Natural killer cell treated with Interleukin-12 subunit alpha and Interleukin-12 subunit beta and Interleukin-15 and Interleukin-18, amount 100 ng/mL, for 72 hours (primary cell): ENCODE measurements around the gene ATP8A2. TPM values are rescaled to one million over a fixed set of nuclear protein-coding genes. Genes with fewer than 3 reads are reported as not detected.

Experiments used
- ATAC-seq, 2 donors: fragments of 150-1000 bp; cut with Tn5 transposase in 1 of 2; sonication (Bioruptor Pico), chemical (Tn5 transposase) in 1 of 2; 2 replicates each; pipeline ENCODE4 v1.10.0; 2021
- DNase-seq: peaks from one replicate; pipeline ENCODE4 v3.0.0; 2022; ENCODE audit warnings: low spot score
- H3K27ac Mint-ChIP-seq, 2 donors: 1 replicate in 1 of 2; 2 replicates in 1 of 2; pipeline ENCODE4 v1.8.0; 2022; ENCODE audit warnings: mixed read lengths in 2 of 2, mild to moderate bottlenecking in 1 of 2, moderate library complexity in 1 of 2
- H3K27me3 Mint-ChIP-seq, 2 donors: 1 replicate in 1 of 2; 2 replicates in 1 of 2; pipeline ENCODE4 v1.8.0; 2022; ENCODE audit warnings: mixed read lengths in 2 of 2
- H3K36me3 Mint-ChIP-seq: one replicate; pipeline ENCODE4 v1.8.0; 2022; ENCODE audit warnings: mixed read lengths
- H3K4me1 Mint-ChIP-seq, 2 donors: 1 replicate in 1 of 2; 2 replicates in 1 of 2; pipeline ENCODE4 v1.8.0; 2022; ENCODE audit warnings: low read depth in 2 of 2, mixed read lengths in 2 of 2, mild to moderate bottlenecking in 1 of 2
- H3K4me3 Mint-ChIP-seq: one replicate; pipeline ENCODE4 v1.8.0; 2022; ENCODE audit warnings: mixed read lengths
- H3K9me3 Mint-ChIP-seq: 2 replicates; pipeline ENCODE4 v1.8.0; 2022; ENCODE audit warnings: mixed read lengths
- total RNA-seq, 2 donors: library from RNA; stranded (reverse); gene quantifications; one replicate each; pipeline ENCODE4 v1.2.3, GENCODE V29; 2022

Gene ATP8A2
- total RNA-seq, 2 donors from 2014 or later = 0.10 to 0.14 TPM

- Mint-ChIP-seq H3K27me3 (peaks cover 22 to 30% of the 10 kb centered on the region in 2 donors), H3K36me3 (no peaks in the 10 kb centered on the region), H3K4me1 (no peaks in the 10 kb centered on the region), H3K9me3 (no peaks in the 10 kb centered on the region), H3K4me3 (no peak overlapping the region), H3K27ac (no peak overlapping the region)
- DNase-seq = no peak
- ATAC-seq = no peak
These were observed 29.2 kb downstream of the ATP8A2 start for GRCh38 chr13:25400925-25401324.

GRCh38 chr13:25401958-25402357, 30.2 kb downstream of the ATP8A2 start:
- H3K27ac Mint-ChIP-seq = no peak overlapping the region
- H3K36me3 Mint-ChIP-seq = no peaks in the 10 kb centered on the region
- ATAC-seq (no peak), DNase-seq (no peak)
- peaks cover 24 to 30% of the 10 kb centered on the region in 2 donors for H3K27me3 Mint-ChIP-seq
- no peaks in the 10 kb centered on the region for H3K4me1 Mint-ChIP-seq
- no peaks in the 10 kb centered on the region for H3K9me3 Mint-ChIP-seq
- no peak overlapping the region for H3K4me3 Mint-ChIP-seq

DNA sequence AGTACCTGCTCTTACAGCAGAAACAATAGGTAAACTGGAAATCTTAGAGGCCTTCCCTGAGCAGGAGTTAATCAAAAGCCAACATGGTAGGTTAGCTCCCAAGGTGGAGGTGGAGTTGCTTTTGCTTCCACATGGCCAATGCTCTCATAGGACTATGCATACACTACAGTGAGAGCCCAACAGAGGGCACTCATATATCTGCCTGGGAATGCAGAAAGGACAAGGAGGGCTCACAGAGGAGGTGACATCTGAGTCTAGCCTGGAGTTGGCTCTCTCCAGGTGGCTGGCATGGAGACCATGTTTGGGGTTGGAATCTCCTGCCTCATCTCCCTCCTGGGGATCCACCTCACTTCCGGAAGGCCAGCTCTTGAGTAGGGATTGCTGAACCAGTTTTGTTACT, 34.6 kb downstream of the ATP8A2 start:
- ATAC-seq (peak; percentile 10 to 50), DNase-seq (no peak)
- no peak overlapping the region for H3K27ac Mint-ChIP-seq
- no peaks in the 10 kb centered on the region for H3K4me1 Mint-ChIP-seq
- peaks cover 19 to 20% of the 10 kb centered on the region in 2 donors for H3K27me3 Mint-ChIP-seq
- H3K4me3 Mint-ChIP-seq = no peak overlapping the region
- H3K36me3 Mint-ChIP-seq = no peaks in the 10 kb centered on the region
- no peaks in the 10 kb centered on the region for H3K9me3 Mint-ChIP-seq

DNA sequence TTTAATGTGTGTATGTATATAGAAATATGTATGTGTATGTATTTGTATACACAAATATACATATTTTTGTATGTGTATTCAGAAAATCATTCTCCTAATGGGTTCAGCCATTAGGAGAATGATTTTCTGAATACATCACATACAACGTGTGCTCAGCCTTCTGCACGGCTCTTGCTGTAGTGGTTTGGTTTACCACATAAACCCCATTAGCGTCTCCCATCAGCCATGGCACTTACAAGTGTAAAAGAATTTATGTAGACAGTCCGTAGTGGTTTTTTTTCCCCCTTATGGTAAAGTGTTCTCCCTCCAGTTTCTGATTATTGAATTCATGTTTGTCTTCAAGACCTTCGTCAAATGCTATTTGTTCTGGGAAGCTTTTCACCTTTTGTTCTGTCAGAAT, 38.2 kb downstream of the ATP8A2 start:
- Mint-ChIP-seq H3K36me3 (no peaks in the 10 kb centered on the region), H3K27ac (no peak overlapping the region), H3K4me3 (no peak overlapping the region), H3K4me1 (no peaks in the 10 kb centered on the region), H3K27me3 (peaks cover 7% of the 10 kb centered on the region in 2 donors), H3K9me3 (no peaks in the 10 kb centered on the region)
- DNase-seq = no peak
- ATAC-seq = no peak

DNA sequence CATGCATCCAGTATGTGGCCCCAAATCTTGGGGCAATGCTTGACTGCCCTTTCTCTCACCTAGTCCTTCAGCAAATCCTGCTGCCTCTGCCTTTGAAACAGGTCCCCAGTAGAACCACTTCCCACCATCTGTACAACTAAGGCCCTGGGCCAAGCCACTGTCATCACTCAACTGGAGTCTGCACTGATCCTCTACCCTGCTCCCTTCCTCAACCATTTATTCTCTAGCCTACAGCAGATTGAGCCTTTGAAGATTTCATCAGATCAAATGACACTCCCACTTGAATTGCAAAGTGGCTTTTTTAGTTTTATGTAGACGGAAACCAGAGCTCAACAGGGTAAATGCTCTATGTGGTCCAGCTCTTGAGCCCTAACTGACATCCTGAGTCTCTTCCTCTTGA, 43.5 kb downstream of the ATP8A2 start:
- Mint-ChIP-seq H3K36me3 (no peaks in the 10 kb centered on the region), H3K4me1 (no peaks in the 10 kb centered on the region), H3K9me3 (no peaks in the 10 kb centered on the region), H3K27ac (no peak overlapping the region), H3K27me3 (peaks cover 18 to 29% of the 10 kb centered on the region in 2 donors), H3K4me3 (no peak overlapping the region)
- DNase-seq (no peak), ATAC-seq (no peak)

- ATAC-seq (no peak), DNase-seq (no peak)
- H3K27ac Mint-ChIP-seq = no peak overlapping the region
- no peaks in the 10 kb centered on the region for H3K4me1 Mint-ChIP-seq
- no peaks in the 10 kb centered on the region for H3K36me3 Mint-ChIP-seq
- no peak overlapping the region for H3K4me3 Mint-ChIP-seq
- peaks cover 18 to 35% of the 10 kb centered on the region in 2 donors for H3K27me3 Mint-ChIP-seq
- H3K9me3 Mint-ChIP-seq = no peaks in the 10 kb centered on the region
These were observed 45.8 kb downstream of the ATP8A2 start for GRCh38 chr13:25417535-25417934.

DNA sequence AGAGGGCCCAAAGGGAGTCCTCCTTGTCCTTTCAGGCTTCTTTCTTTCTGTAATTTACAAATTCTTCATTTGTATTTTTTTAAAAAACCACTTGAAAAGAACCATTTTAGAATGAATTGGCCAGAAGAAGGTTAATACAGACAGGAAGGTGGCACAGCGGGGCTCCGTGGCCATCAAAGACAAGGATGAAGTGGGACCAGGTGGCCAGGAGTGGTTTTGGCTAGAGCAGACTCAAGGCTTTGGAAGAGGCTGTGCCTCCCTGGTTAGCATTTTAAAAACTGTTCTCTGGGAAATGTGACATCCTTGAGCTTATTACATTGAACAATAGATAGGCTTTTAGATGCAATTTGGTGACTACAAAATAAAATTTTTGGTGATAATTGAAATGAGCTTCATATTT, 48.4 kb downstream of the ATP8A2 start:
- Mint-ChIP-seq H3K9me3 (no peaks in the 10 kb centered on the region), H3K36me3 (no peaks in the 10 kb centered on the region), H3K27ac (no peak overlapping the region), H3K4me3 (no peak overlapping the region), H3K27me3 (peaks cover 19 to 39% of the 10 kb centered on the region in 2 donors), H3K4me1 (no peaks in the 10 kb centered on the region)
- DNase-seq (no peak), ATAC-seq (no peak)

DNA sequence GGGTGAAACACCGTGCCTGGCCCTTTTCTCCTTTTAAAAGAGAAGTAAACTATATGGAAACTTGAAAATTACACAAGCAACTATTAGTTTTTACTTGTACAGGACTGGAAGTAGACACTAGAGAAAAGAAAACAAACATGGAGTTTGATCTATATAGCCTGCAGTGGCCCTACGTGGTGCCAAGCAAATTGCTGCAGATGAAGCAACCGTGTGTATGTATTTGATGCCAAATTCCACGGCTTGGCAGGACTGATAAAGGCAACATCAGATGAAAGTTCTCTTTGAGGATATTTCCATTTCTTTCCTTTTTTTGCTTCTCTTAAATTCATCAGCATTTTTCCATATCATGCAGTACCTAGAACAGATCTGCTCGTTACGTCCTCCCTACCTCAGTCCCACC, 49.8 kb downstream of the ATP8A2 start:
- no peak for ATAC-seq
- H3K9me3 Mint-ChIP-seq = no peaks in the 10 kb centered on the region
- no peak overlapping the region for H3K27ac Mint-ChIP-seq
- peaks cover 18 to 30% of the 10 kb centered on the region in 2 donors for H3K27me3 Mint-ChIP-seq
- no peaks in the 10 kb centered on the region for H3K36me3 Mint-ChIP-seq
- H3K4me1 Mint-ChIP-seq = no peaks in the 10 kb centered on the region
- DNase-seq = no peak
- H3K4me3 Mint-ChIP-seq = no peak overlapping the region

DNA sequence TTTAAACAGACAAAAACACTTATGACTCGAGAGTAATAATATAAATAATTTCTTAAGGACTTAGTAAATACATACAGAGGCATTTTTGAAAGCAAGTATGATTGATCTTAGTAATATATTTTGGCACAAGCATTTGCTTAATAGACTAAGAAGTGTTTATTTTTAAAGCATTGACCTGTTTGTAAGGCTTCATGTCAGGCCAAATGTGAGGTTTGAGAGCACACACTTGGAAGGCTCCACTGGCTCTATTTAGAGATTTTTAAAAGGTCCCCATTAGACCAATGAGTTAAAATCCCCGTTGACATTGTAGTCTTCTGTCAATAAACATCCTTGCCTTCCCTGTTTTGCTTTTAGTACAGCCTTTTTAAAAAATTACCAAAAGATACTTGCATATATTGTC, 50.4 kb downstream of the ATP8A2 start:
- ATAC-seq (no peak), DNase-seq (no peak)
- Mint-ChIP-seq H3K4me1 (no peaks in the 10 kb centered on the region), H3K27ac (no peak overlapping the region), H3K4me3 (no peak overlapping the region), H3K36me3 (no peaks in the 10 kb centered on the region), H3K27me3 (peaks cover 18 to 30% of the 10 kb centered on the region in 2 donors), H3K9me3 (no peaks in the 10 kb centered on the region)

GRCh38 chr13:25423831-25424230, 52.1 kb downstream of the ATP8A2 start:
- ATAC-seq (no peak), DNase-seq (no peak)
- Mint-ChIP-seq H3K27ac (no peak overlapping the region), H3K4me3 (no peak overlapping the region), H3K9me3 (no peaks in the 10 kb centered on the region), H3K36me3 (no peaks in the 10 kb centered on the region), H3K4me1 (no peaks in the 10 kb centered on the region), H3K27me3 (peaks cover 11 to 19% of the 10 kb centered on the region in 2 donors)

DNA sequence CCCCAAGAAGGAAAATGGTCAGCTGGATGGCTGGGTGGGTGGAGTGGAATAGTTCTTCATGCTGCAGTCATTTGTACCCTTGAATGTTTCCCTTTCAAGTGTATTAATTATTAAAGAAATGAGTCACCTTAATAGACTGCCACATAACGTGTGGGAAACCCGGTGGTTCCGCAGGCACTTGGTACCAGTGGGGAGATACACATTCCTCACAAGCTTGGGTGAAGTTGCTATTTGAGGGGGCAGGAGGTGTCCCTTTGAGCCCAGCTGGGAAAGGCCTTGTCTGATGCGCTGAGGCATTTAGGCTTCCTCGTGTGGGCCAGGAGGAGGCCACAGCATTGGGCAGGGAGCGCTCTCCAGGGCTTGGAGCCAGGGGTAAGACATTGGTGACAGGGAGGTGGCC, 57.7 kb downstream of the ATP8A2 start:
- H3K36me3 Mint-ChIP-seq = no peaks in the 10 kb centered on the region
- no peaks in the 10 kb centered on the region for H3K9me3 Mint-ChIP-seq
- peaks cover 11 to 14% of the 10 kb centered on the region in 2 donors for H3K27me3 Mint-ChIP-seq
- DNase-seq (no peak), ATAC-seq (no peak)
- no peak overlapping the region for H3K27ac Mint-ChIP-seq
- H3K4me3 Mint-ChIP-seq = no peak overlapping the region
- no peaks in the 10 kb centered on the region for H3K4me1 Mint-ChIP-seq

DNA sequence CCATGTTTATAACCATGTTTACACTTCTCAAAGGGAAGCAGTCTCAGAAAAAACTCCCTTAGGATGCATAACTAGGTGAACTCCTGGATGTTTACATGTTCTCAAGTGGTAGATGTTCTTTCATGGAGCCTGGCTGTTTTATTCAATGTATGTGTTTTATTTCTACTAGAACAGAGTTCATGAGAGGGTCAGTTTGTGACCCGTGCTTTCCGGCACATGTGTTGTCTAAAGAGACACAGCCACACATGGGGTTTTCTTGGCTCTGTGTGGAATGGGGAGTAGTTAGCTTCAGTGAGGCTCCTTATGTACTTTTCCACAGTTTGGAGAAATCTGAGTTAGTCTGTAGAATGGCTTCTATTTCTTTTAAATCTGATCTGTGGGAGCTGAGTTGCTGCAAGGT, 60.9 kb downstream of the ATP8A2 start:
- Mint-ChIP-seq H3K27me3 (peaks cover 15 to 18% of the 10 kb centered on the region in 2 donors), H3K4me1 (no peaks in the 10 kb centered on the region), H3K27ac (no peak overlapping the region), H3K4me3 (no peak overlapping the region), H3K36me3 (no peaks in the 10 kb centered on the region), H3K9me3 (no peaks in the 10 kb centered on the region)
- no peak for DNase-seq
- ATAC-seq = no peak

- Mint-ChIP-seq H3K27me3 (peaks cover 24 to 36% of the 10 kb centered on the region in 2 donors), H3K4me1 (no peaks in the 10 kb centered on the region), H3K4me3 (no peak overlapping the region), H3K27ac (no peak overlapping the region), H3K9me3 (no peaks in the 10 kb centered on the region), H3K36me3 (no peaks in the 10 kb centered on the region)
- ATAC-seq = no peak
- DNase-seq = no peak
These were observed 68.3 kb downstream of the ATP8A2 start for GRCh38 chr13:25440061-25440460.

DNA sequence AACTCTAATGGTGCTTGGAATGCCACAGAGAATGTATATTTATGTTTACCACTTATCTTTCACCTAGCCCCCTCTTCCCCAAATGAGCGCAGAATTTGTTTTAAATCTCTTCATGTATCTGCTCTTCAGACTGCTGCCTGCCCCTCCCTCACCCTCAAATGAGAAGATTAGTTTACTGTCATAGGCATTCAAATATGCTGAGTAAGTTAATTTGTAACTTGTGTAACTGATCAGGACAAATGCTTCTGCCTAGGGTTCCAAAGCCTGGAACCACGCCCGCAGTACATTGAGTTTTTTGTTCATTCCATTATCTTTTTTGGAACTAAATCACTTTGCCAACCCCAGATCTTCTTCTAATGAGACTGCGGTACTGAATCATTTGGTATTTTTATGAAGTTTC, 74.5 kb downstream of the ATP8A2 start:
- no peak for ATAC-seq
- Mint-ChIP-seq H3K27me3 (peaks cover 18 to 50% of the 10 kb centered on the region in 2 donors), H3K4me3 (no peak overlapping the region), H3K36me3 (no peaks in the 10 kb centered on the region), H3K9me3 (no peaks in the 10 kb centered on the region), H3K27ac (no peak overlapping the region), H3K4me1 (no peaks in the 10 kb centered on the region)
- DNase-seq = no peak

- no peak for ATAC-seq
- H3K27me3 Mint-ChIP-seq = peaks cover 15 to 45% of the 10 kb centered on the region in 2 donors
- no peaks in the 10 kb centered on the region for H3K9me3 Mint-ChIP-seq
- H3K27ac Mint-ChIP-seq = no peak overlapping the region
- H3K4me3 Mint-ChIP-seq = no peak overlapping the region
- H3K4me1 Mint-ChIP-seq = no peaks in the 10 kb centered on the region
- no peak for DNase-seq
- no peaks in the 10 kb centered on the region for H3K36me3 Mint-ChIP-seq
These were observed 75.6 kb downstream of the ATP8A2 start for GRCh38 chr13:25447396-25447795.
